ENCODE data around the gene WDR43.

DNA sequence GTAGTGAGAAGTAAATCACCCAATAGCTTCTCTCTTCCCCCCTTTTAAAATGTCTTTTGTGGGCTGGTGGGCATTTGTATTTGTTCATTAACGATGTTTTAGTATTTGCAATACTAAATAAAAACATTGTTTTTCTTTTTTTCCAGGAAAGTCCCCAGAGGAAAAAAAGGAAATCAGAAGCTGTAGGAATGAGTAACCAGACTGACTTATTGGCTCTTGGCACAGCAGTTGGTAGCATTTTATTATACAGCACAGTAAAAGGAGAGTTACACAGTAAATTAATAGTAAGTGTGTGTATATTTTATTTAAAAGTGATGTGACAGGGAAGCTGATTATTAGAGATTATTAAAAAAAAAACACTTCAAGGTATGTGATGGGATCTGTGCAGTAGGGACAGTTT is 7.4 kb downstream of the WDR43 start:
- TF ChIP-seq POLR2AphosphoS5 (IDR thresholded peaks at IDR 0.05) (no peak), TAF1 (IDR thresholded peaks at IDR 0.05; ENCODE audit: low read depth) (no peak), EP300 (conservative IDR thresholded peaks at IDR 0.05; ENCODE audit: poor library complexity, severe bottlenecking) (no peak)
- TF ChIP-seq, protein P1, sequence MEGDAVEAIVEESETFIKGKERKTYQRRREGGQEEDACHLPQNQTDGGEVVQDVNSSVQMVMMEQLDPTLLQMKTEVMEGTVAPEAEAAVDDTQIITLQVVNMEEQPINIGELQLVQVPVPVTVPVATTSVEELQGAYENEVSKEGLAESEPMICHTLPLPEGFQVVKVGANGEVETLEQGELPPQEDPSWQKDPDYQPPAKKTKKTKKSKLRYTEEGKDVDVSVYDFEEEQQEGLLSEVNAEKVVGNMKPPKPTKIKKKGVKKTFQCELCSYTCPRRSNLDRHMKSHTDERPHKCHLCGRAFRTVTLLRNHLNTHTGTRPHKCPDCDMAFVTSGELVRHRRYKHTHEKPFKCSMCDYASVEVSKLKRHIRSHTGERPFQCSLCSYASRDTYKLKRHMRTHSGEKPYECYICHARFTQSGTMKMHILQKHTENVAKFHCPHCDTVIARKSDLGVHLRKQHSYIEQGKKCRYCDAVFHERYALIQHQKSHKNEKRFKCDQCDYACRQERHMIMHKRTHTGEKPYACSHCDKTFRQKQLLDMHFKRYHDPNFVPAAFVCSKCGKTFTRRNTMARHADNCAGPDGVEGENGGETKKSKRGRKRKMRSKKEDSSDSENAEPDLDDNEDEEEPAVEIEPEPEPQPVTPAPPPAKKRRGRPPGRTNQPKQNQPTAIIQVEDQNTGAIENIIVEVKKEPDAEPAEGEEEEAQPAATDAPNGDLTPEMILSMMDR (IDR thresholded peaks at IDR 0.05; ENCODE audit: poor library complexity, severe bottlenecking): no peak
